K562 (cell line): ENCODE results near the gene TRAF3IP3. TPM values are rescaled to one million over a fixed set of nuclear protein-coding genes. Genes with fewer than 3 reads are reported as not detected.

ENCODE experiments used
- ATAC-seq: fragments of 200-7000 bp; cut with Tn5 transposase; 3 replicates; pipeline ENCODE4 v1.9.1; 2020; ENCODE audit warnings: moderate library complexity
- BruUV-seq: library from RNA; stranded (reverse); fragments of 400-500 nt; replicated peaks from 2 replicates; lab custom pipeline; 2021; lab: Mats Ljungman, UMichigan
- CTCF ChIA-PET: fragments of 300-600 bp; formaldehyde crosslinking; extraction: SDS; loops from one replicate; lab custom pipeline; 2021; ENCODE audit warnings: low intra/inter-chr PET ratio; lab: Yijun Ruan, JAX
- POLR2A ChIA-PET: fragments of 300-600, 350-650 bp; sonication (Branson Sonifier 250); formaldehyde crosslinking; extraction: SDS; loops from one replicate; lab custom pipeline; 2021; ENCODE audit warnings: antibody characterized with exemption, inconsistent platforms; lab: Yijun Ruan, JAX
- DNase-seq, 4 experiments: peaks; one replicate each; pipeline versions ENCODE4 v3.0.0 to v3.0.0-alpha.2; 2011 to 2018; ENCODE audit warnings: low spot score in 3 of 4, mixed read lengths in 3 of 4; ENCODE audit errors: extremely low read depth in 1 of 4
- FAIRE-seq: peaks from 2 replicates; lab custom pipeline; 2011; peaks lifted over from hg19 to GRCh38; lab: Jason Lieb, UNC
- H2AFZ ChIP-seq: 2 replicates; pipeline ENCODE4 v1.6.0; 2011; ENCODE audit warnings: low read depth, low read length, control low read depth, inconsistent platforms
- H3K27ac ChIP-seq: fragments of 200-600 bp; 3 replicates; pipeline ENCODE4 v1.8.0; 2011; ENCODE audit warnings: low read depth, mild to moderate bottlenecking, control low read depth, inconsistent platforms, low read length, moderate library complexity, mixed read lengths; ENCODE audit errors: extremely low read depth
- H3K27me3 ChIP-seq, 2 experiments: fragments of 300-600 bp in 1 of 2; 2 replicates in 1 of 2; 3 replicates in 1 of 2; pipeline versions ENCODE4 v1.6.0 to v1.8.0; 2011; ENCODE audit warnings: inconsistent platforms in 2 of 2, low read length in 2 of 2, mild to moderate bottlenecking in 1 of 2, mixed read lengths in 1 of 2, moderate library complexity in 1 of 2; ENCODE audit not compliant: control insufficient read depth in 2 of 2, insufficient read depth in 2 of 2
- H3K36me3 ChIP-seq: fragments of 300-600 bp; 3 replicates; pipeline ENCODE4 v1.8.0; 2011; ENCODE audit warnings: mild to moderate bottlenecking, low read length, inconsistent platforms; ENCODE audit not compliant: control insufficient read depth, insufficient read depth
- H3K4me1 ChIP-seq, 2 experiments: fragments of 200-600 bp in 1 of 2; replicated peaks in 1 of 2; 2 replicates in 1 of 2; 3 replicates in 1 of 2; pipeline versions ENCODE4 v1.5.1 to v1.8.0; 2011; ENCODE audit warnings: inconsistent platforms in 2 of 2, low read length in 2 of 2, mild to moderate bottlenecking in 1 of 2, mixed read lengths in 1 of 2, moderate library complexity in 1 of 2; ENCODE audit not compliant: control insufficient read depth in 2 of 2, insufficient read depth in 2 of 2
- H3K4me2 ChIP-seq: 2 replicates; pipeline ENCODE4 v1.6.1; 2011; ENCODE audit warnings: low read length, control low read depth, inconsistent platforms, mixed read lengths; ENCODE audit not compliant: insufficient read depth
- H3K4me3 ChIP-seq: fragments of 200-600 bp; sonication (generic), shearing (Covaris generic); 2 replicates; pipeline ENCODE4 v1.5.1; 2016; ENCODE audit warnings: control low read depth, inconsistent platforms
- H3K79me2 ChIP-seq: fragments of 200-600 bp; 3 replicates; pipeline ENCODE4 v1.8.0; 2011; ENCODE audit warnings: low read length, inconsistent platforms; ENCODE audit not compliant: control insufficient read depth, insufficient read depth
- H3K9ac ChIP-seq, 2 experiments: 2 replicates each; pipeline versions ENCODE4 v1.6.0 to v1.6.1; 2011; ENCODE audit warnings: low read depth in 2 of 2, low read length in 2 of 2, control low read depth in 1 of 2, inconsistent platforms in 1 of 2, mild to moderate bottlenecking in 1 of 2, mixed read lengths in 1 of 2; ENCODE audit not compliant: insufficient read depth in 1 of 2
- H3K9me1 ChIP-seq: one replicate; pipeline ENCODE4 v1.6.0; 2011; ENCODE audit warnings: inconsistent platforms, mild to moderate bottlenecking, low read length, moderate library complexity; ENCODE audit not compliant: control insufficient read depth, insufficient read depth
- H3K9me3 ChIP-seq: replicated peaks from 2 replicates; pipeline ENCODE4 v1.5.1; 2011; ENCODE audit warnings: low read depth, low read length, inconsistent platforms; ENCODE audit not compliant: control insufficient read depth, insufficient read depth
- H4K20me1 ChIP-seq: replicated peaks from 2 replicates; pipeline ENCODE4 v1.6.1; 2011; ENCODE audit warnings: low read length, inconsistent platforms, mixed read lengths; ENCODE audit not compliant: control insufficient read depth, insufficient read depth
- BACH1 ChIP-seq: fragments of 200-800 bp; sonication (Bioruptor generic); IDR thresholded peaks from 2 replicates; pipeline ENCODE4 v1.6.1; 2016; ENCODE audit warnings: missing genetic modification characterization, missing compliant biosample characterization
- HDAC8 ChIP-seq: fragments of 450-650 bp; IDR thresholded peaks from 2 replicates; pipeline ENCODE4 v1.6.1; 2016; ENCODE audit warnings: mild to moderate bottlenecking, missing genetic modification characterization, moderate library complexity, missing compliant biosample characterization
- SIRT6 ChIP-seq: IDR thresholded peaks from one replicate; pipeline ENCODE4 v1.6.1; 2012; ENCODE audit warnings: low read depth, mild to moderate bottlenecking, control low read depth, inconsistent platforms, low read length, moderate library complexity
- SNIP1 ChIP-seq: fragments of 450-650 bp; IDR thresholded peaks from 2 replicates; pipeline ENCODE4 v1.7.1; 2017; ENCODE audit warnings: low read depth, mild to moderate bottlenecking
- ZFP30 ChIP-seq: fragments of 250-450 bp; sonication (Bioruptor Pico); IDR thresholded peaks from 2 replicates; pipeline ENCODE4 v1.8.0; 2022; ENCODE audit warnings: moderate library complexity, mild to moderate bottlenecking, inconsistent platforms, borderline replicate concordance
- ZNF561 ChIP-seq: fragments of 450-650 bp; formaldehyde crosslinking; conservative IDR thresholded peaks from 2 replicates; pipeline ENCODE4 v1.4.0; 2020; ENCODE audit warnings: mild to moderate bottlenecking, moderate library complexity
- WGBS: fragments of 100-300 bp; shearing (Covaris generic); methylation state at CpG from one replicate; pipeline ENCODE4 v1.1.6; 2016; ENCODE audit warnings: low coverage, mixed read lengths; ENCODE audit not compliant: insufficient coverage; ENCODE audit errors: missing lambda C conversion rate; 5-methylcytosine and 5-hydroxymethylcytosine counted together
- in situ Hi-C: fragments of 300-500 bp; cut with MboI; formaldehyde crosslinking; loops from 4 replicates; pipeline ENCODE4 v1.15.0; 2018; ENCODE audit warnings: inconsistent platforms, mixed read lengths
- intact Hi-C: fragments of 100-400 bp; cut with micrococcal nuclease; formaldehyde crosslinking; loops from 2 replicates; pipeline ENCODE4 v1.14.2; 2022
- polyA plus RNA-seq, 8 experiments: library from polyadenylated mRNA; depleted of rRNA in 4 of 8; stranded (reverse) in 5 of 8; unstranded in 3 of 8; fragments of >200 nt; fragmentation: Nextera tagmentation in 2 of 8; fragmentation: Illumina TruSeq in 1 of 8; extraction: Ambion mirVana in 2 of 8; extraction: Trizol in 1 of 8; gene quantifications; 2 replicates each; pipeline versions ENCODE4 v1.2.1 to v1.2.3, GENCODE V29; 2011 to 2014; ENCODE audit warnings: inconsistent platforms in 1 of 8, missing spikeins in 1 of 8
- total RNA-seq, 7 experiments: library from RNA; depleted of rRNA in 6 of 7; stranded (reverse); fragments of >200 nt in 6 of 7; fragmentation: Illumina TruSeq in 2 of 7; extraction: Trizol in 2 of 7; gene quantifications; 2 replicates each; pipeline versions ENCODE4 v1.2.1 to v1.2.3, GENCODE V29; 2011 to 2021; ENCODE audit warnings: low replicate concordance in 1 of 7

TRAF3IP3 gene
- total and polyA plus RNA-seq, 9 of the 15 experiments (the other 6 are each of a cell fraction or from before 2014, with no cell fraction given), result 0.06 to 1.1 (median 0.31) TPM

DNA sequence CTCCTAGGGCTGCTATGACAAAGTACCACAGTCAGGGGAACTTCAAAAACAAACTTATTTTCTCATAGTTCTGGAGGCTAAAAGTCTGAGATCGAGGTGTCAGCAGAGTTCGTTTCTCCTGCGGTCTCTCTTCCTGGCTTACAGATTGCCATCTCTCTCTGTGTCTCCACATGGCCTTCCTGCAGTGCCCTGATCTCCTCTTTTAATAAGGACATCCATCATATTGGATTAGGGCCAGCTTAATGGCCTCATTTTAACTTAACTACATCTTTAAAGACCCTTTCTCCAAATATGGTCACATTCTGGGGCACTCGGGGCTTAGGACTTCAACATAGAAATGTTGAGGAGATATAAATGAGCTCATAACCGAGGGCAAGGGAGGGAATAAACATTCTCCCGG is 16.3 kb downstream of the TRAF3IP3 start:
- Histone ChIP-seq H3K27me3 (peaks cover 3 to 21% of the 10 kb centered on the region in 2 experiments; a peak in 4 of 5 replicates), H4K20me1 (no peaks in the 10 kb centered on the region), H3K4me1 (no peaks in the 10 kb centered on the region; a peak in 2 of 5 replicates)
- intact Hi-C loops, result no loop called here
- TF ChIP-seq HDAC8 (tag) (no peak), ZFP30 (CRISPR knock-in tag) (no peak), SIRT6 (no peak), BACH1 (tag) (no peak), SNIP1 (no peak), ZNF561 (CRISPR knock-in tag) (no peak)
- TF ChIP-seq, all 486 proteins: peak for 0
- H3K9me3 ChIP-seq, result no peaks in the 10 kb centered on the region; the same call in 1 of the 2 replicates
- POLR2A ChIA-PET, result interaction anchor here (0.6 to 1.5 kb wide), 4 partner anchors 8 to 39 kb away, joined by 3 to 7 read pairs (median 3); partner anchors contain the start of gene C1orf74
- H3K79me2 ChIP-seq, result no peaks in the 10 kb centered on the region
- CTCF ChIA-PET, result interaction anchor here (0.6 kb wide), 1 partner anchor 1853 kb away, joined by 4 read pairs; no protein-coding TSS in a partner anchor
- H3K36me3 ChIP-seq, result no peaks in the 10 kb centered on the region
- no peak overlapping the region for H3K4me2 ChIP-seq
- in situ Hi-C loops, result no loop called here
- H3K9me1 ChIP-seq, result no peaks in the 10 kb centered on the region
- FAIRE-seq (no peak), DNase-seq (no peak), ATAC-seq (no peak)
- H3K9ac ChIP-seq, result no peak overlapping the region
- 1% methylated on average over 6 of the region's 6 CpGs for WGBS
- H3K4me3 ChIP-seq, result no peak overlapping the region
- H3K27ac ChIP-seq, result no peak overlapping the region
- H2AFZ ChIP-seq, result no peak overlapping the region
- BruUV-seq, result no TSS peak
